Measurements from ENCODE around the gene SORCS2.

DNA sequence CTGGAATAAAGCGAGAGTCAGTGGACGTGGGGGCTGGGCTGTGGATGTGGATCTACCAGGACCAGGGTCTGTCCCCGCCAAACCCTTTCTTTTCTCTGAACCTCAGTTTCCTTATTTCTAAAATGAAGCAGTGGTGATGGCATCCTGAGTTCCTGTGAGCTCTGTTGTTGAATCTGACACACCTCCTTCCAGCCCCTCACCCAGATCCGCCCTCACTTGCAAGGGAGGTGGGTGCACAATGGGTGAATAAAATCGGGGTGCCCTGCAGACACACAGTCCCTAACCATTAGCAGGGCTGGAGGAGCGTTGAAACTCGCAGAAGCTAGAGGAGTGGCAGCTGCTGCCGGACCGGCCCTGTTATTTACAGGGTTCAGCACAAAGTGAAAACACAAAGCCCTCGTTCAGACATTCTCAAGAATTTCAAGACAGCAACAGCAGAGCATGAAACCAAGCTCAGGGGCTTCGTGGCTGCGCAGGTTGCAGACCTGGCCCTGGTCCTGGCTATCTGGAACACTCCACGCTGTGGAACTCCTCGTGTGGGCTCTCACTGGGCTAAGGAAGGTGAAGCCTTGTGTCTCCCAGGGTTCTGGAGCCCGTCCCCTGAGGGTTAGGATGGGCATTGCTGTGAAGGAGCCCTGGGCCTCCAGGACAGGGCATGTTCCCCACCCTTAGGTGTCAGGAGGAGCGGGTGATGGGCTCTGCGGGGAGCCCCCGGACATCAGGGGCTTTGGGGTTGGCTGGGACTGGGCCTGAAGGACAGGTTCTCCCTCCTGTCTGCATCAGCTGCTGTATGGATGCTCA lies 199.5 kb downstream of the SORCS2 start:
- TF ChIP-seq, protein P1, sequence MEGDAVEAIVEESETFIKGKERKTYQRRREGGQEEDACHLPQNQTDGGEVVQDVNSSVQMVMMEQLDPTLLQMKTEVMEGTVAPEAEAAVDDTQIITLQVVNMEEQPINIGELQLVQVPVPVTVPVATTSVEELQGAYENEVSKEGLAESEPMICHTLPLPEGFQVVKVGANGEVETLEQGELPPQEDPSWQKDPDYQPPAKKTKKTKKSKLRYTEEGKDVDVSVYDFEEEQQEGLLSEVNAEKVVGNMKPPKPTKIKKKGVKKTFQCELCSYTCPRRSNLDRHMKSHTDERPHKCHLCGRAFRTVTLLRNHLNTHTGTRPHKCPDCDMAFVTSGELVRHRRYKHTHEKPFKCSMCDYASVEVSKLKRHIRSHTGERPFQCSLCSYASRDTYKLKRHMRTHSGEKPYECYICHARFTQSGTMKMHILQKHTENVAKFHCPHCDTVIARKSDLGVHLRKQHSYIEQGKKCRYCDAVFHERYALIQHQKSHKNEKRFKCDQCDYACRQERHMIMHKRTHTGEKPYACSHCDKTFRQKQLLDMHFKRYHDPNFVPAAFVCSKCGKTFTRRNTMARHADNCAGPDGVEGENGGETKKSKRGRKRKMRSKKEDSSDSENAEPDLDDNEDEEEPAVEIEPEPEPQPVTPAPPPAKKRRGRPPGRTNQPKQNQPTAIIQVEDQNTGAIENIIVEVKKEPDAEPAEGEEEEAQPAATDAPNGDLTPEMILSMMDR (IDR thresholded peaks at IDR 0.05) = no peak
- TF ChIP-seq EZH2 (IDR thresholded peaks at IDR 0.05; ENCODE audit: borderline replicate concordance, insufficient read depth, low read depth, low read length, poor library complexity, severe bottlenecking) = no peak
